ENCODE measurements around the gene MPDU1.
A peak's percentile ranks its signal among the peaks of the same experiment; 100 is the strongest.

The MPDU1 gene

DNA sequence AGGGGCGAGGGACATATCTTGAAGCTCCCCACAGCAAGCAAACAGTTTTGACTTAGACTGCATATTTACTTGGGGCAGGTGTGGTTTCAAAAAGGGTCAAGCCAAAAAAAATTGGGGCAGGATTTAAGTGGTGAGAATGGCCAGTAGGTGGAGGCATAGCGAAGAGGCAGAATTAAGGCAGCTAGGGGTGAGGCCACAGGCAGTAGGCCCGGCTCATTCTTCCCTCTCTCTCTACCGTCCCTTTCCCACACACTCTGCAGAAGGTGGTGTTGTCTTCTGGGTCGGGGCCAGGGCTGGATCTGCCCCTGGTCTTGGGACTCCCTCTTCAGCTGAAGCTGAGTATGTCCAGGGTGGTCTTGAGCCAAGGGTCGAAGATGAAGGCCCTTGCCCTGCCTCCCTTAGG, 48.8 kb downstream of the MPDU1 start:
- Histone ChIP-seq H3K4me1 (ENCODE audit: control insufficient read depth, low read length) (no peaks in the 10 kb centered on the region; the same call in 1 of the 2 replicates), H3K27me3 (ENCODE audit: control insufficient read depth, low read length) (no peaks in the 10 kb centered on the region; the same call in 1 of the 2 replicates), H3K36me3 (ENCODE audit: control insufficient read depth, low read length) (no peaks in the 10 kb centered on the region), H3K4me2 (ENCODE audit: low read length) (no peak overlapping the region), H4K20me1 (ENCODE audit: control insufficient read depth, insufficient read depth, low read depth, low read length) (no peaks in the 10 kb centered on the region), H3K27ac (ENCODE audit: low read depth, low read length) (no peak overlapping the region), H3K79me2 (ENCODE audit: control insufficient read depth, low read length) (no peaks in the 10 kb centered on the region), H3K9me3 (ENCODE audit: control insufficient read depth, insufficient read depth, low read length) (no peaks in the 10 kb centered on the region), H3F3A (ENCODE audit: control insufficient read depth, insufficient read depth) (no peaks in the 10 kb centered on the region), H3K4me3 (ENCODE audit: low read length) (no peak overlapping the region), H3K9me2 (replicated peaks; ENCODE audit: control insufficient read depth, low read length) (no peaks in the 10 kb centered on the region)
- TF ChIP-seq, protein P1, sequence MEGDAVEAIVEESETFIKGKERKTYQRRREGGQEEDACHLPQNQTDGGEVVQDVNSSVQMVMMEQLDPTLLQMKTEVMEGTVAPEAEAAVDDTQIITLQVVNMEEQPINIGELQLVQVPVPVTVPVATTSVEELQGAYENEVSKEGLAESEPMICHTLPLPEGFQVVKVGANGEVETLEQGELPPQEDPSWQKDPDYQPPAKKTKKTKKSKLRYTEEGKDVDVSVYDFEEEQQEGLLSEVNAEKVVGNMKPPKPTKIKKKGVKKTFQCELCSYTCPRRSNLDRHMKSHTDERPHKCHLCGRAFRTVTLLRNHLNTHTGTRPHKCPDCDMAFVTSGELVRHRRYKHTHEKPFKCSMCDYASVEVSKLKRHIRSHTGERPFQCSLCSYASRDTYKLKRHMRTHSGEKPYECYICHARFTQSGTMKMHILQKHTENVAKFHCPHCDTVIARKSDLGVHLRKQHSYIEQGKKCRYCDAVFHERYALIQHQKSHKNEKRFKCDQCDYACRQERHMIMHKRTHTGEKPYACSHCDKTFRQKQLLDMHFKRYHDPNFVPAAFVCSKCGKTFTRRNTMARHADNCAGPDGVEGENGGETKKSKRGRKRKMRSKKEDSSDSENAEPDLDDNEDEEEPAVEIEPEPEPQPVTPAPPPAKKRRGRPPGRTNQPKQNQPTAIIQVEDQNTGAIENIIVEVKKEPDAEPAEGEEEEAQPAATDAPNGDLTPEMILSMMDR (IDR thresholded peaks at IDR 0.05; ENCODE audit: low read depth, low read length, poor library complexity, severe bottlenecking), result peak; percentile 65
- TF ChIP-seq EZH2phosphoT487 (IDR thresholded peaks at IDR 0.05; ENCODE audit: borderline replicate concordance, low read length), result no peak

DNA sequence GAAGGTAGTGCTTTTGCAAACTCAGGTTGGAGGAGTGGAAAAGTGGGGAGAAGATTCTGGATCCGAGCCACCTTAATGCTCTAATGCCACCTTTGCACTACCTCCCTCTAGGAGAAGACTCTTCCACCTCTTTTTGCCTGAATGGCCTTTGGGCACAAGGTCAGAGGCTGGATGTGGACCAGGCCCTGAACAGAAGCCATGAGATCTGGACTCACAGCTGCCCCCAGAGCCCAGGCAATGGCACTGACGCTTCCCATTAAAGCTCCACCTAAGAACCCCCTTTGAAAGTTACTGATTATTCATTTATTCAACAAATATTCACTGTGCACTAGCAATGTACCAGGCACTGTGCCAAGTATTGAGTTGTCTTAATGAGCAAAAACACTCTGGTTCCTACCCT, 49.4 kb downstream of the MPDU1 start:
- no peaks in the 10 kb centered on the region for H3K79me2 ChIP-seq (ENCODE audit: control insufficient read depth, low read length)
- no peak overlapping the region for H3K27ac ChIP-seq (ENCODE audit: low read depth, low read length)
- no peaks in the 10 kb centered on the region for H3K36me3 ChIP-seq (ENCODE audit: control insufficient read depth, low read length)
- H4K20me1 ChIP-seq (ENCODE audit: control insufficient read depth, insufficient read depth, low read depth, low read length), result no peaks in the 10 kb centered on the region
- no peaks in the 10 kb centered on the region for H3K9me2 ChIP-seq (replicated peaks; ENCODE audit: control insufficient read depth, low read length)
- no peak overlapping the region for H3K4me2 ChIP-seq (ENCODE audit: low read length)
- no peak overlapping the region for H3K4me3 ChIP-seq (ENCODE audit: low read length)
- no peaks in the 10 kb centered on the region for H3K4me1 ChIP-seq (ENCODE audit: control insufficient read depth, low read length)
- H3K9me3 ChIP-seq (ENCODE audit: control insufficient read depth, insufficient read depth, low read length), result no peaks in the 10 kb centered on the region
- H3F3A ChIP-seq (ENCODE audit: control insufficient read depth, insufficient read depth), result no peaks in the 10 kb centered on the region
- no peaks in the 10 kb centered on the region; the same call in 1 of the 2 replicates for H3K27me3 ChIP-seq (ENCODE audit: control insufficient read depth, low read length)
- TF ChIP-seq, protein P1 (IDR thresholded peaks at IDR 0.05; ENCODE audit: low read depth, low read length, poor library complexity, severe bottlenecking), result no peak
- no peak for TF ChIP-seq EZH2phosphoT487 (IDR thresholded peaks at IDR 0.05; ENCODE audit: borderline replicate concordance, low read length)

DNA sequence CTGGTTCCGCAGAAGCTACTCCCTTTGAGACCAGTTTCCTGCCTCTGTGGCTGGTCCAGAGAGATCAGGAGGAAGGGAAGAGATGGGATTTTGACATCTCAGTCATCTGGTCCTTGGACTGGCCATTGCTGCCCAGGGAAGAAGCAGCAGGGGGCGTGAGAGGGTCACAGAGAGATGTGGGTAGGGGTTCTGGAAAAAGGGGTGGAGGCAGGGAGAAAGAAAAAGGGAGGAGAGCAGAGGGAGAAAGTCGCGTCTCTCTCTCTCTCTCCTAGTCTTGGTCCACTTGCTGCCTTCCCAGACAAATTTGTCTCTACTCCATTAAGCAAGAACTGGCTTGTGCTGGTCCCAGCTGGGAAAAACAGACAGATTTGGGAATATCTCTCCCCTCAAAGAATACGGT, 50.7 kb downstream of the MPDU1 start:
- Histone ChIP-seq H3K4me3 (ENCODE audit: low read length) (no peak overlapping the region), H3K9me2 (replicated peaks; ENCODE audit: control insufficient read depth, low read length) (no peaks in the 10 kb centered on the region), H3K79me2 (ENCODE audit: control insufficient read depth, low read length) (no peaks in the 10 kb centered on the region), H3F3A (ENCODE audit: control insufficient read depth, insufficient read depth) (no peaks in the 10 kb centered on the region), H3K27me3 (ENCODE audit: control insufficient read depth, low read length) (no peaks in the 10 kb centered on the region; the same call in 1 of the 2 replicates), H3K27ac (ENCODE audit: low read depth, low read length) (no peak overlapping the region), H3K4me2 (ENCODE audit: low read length) (no peak overlapping the region), H3K36me3 (ENCODE audit: control insufficient read depth, low read length) (no peaks in the 10 kb centered on the region), H4K20me1 (ENCODE audit: control insufficient read depth, insufficient read depth, low read depth, low read length) (no peaks in the 10 kb centered on the region), H3K9me3 (ENCODE audit: control insufficient read depth, insufficient read depth, low read length) (no peaks in the 10 kb centered on the region), H3K4me1 (ENCODE audit: control insufficient read depth, low read length) (no peaks in the 10 kb centered on the region)
- no peak for TF ChIP-seq EZH2phosphoT487 (IDR thresholded peaks at IDR 0.05; ENCODE audit: borderline replicate concordance, low read length)
- TF ChIP-seq, protein P1 (IDR thresholded peaks at IDR 0.05; ENCODE audit: low read depth, low read length, poor library complexity, severe bottlenecking), result peak; percentile 45

Data from DOHH2 (cell line).